H1 (cell line): Measurements from ENCODE around the gene GGTLC2. TPM values are rescaled to one million over a fixed set of nuclear protein-coding genes. Genes with fewer than 3 reads are reported as not detected.

ENCODE experiments used
- CTCF ChIA-PET: fragments of 300-600 bp; sonication (Branson Sonifier 250); formaldehyde crosslinking; loops from one replicate; lab custom pipeline; 2021; ENCODE audit not compliant: partially characterized antibody; lab: Charles Lee
- POLR2A ChIA-PET: fragments of 300-600 bp; sonication (Branson Sonifier 250); formaldehyde crosslinking; loops from one replicate; lab custom pipeline; 2021; ENCODE audit warnings: inconsistent platforms; ENCODE audit not compliant: partially characterized antibody; lab: Charles Lee
- DNase-seq, 2 experiments: peaks; one replicate each; pipeline versions ENCODE4 v3.0.0 to v3.0.0-alpha.2; 2010 to 2022; ENCODE audit warnings: low spot score in 2 of 2, low read depth in 1 of 2, mixed read lengths in 1 of 2
- FAIRE-seq: peaks from 2 replicates; lab custom pipeline; 2011; peaks lifted over from hg19 to GRCh38; lab: Jason Lieb, UNC
- H2AFZ ChIP-seq: 2 replicates; pipeline ENCODE4 v1.8.1; 2012; ENCODE audit warnings: low read length, inconsistent platforms
- H2AK5ac ChIP-seq: 2 replicates; pipeline ENCODE4 v1.6.1; 2013; ENCODE audit warnings: low read depth, low read length
- H2BK120ac ChIP-seq: replicated peaks from 2 replicates; pipeline ENCODE3; 2013; ENCODE audit warnings: low read depth, low read length, inconsistent platforms
- H2BK12ac ChIP-seq: 2 replicates; pipeline ENCODE4 v1.6.1; 2013; ENCODE audit warnings: low read depth, low read length
- H2BK15ac ChIP-seq: 2 replicates; pipeline ENCODE4 v1.6.1; 2013; ENCODE audit warnings: low read length
- H2BK20ac ChIP-seq: 2 replicates; pipeline ENCODE4 v1.6.1; 2013; ENCODE audit warnings: low read length
- H2BK5ac ChIP-seq: 2 replicates; pipeline ENCODE4 v1.6.1; 2013; ENCODE audit warnings: low read depth, low read length
- H3K14ac ChIP-seq: 2 replicates; pipeline ENCODE4 v1.6.1; 2013; ENCODE audit warnings: inconsistent platforms; ENCODE audit not compliant: insufficient read length
- H3K18ac ChIP-seq: 2 replicates; pipeline ENCODE4 v1.6.1; 2013; ENCODE audit warnings: low read length; ENCODE audit errors: extremely low read depth
- H3K23ac ChIP-seq: 2 replicates; pipeline ENCODE4 v1.6.1; 2013; ENCODE audit warnings: inconsistent platforms; ENCODE audit not compliant: insufficient read length
- H3K23me2 ChIP-seq: 2 replicates; pipeline ENCODE4 v1.6.1; 2013; ENCODE audit warnings: low read depth, low read length
- H3K27ac ChIP-seq: 2 replicates; pipeline ENCODE4 v1.6.1; 2011; ENCODE audit warnings: low read depth, low read length, inconsistent platforms
- H3K27me3 ChIP-seq, 4 experiments: replicated peaks in 1 of 4; 1 replicate in 1 of 4; 2 replicates in 3 of 4; pipeline versions ENCODE4 v1.6.1 to v1.8.1; 2011 to 2013; ENCODE audit warnings: low read length in 3 of 4, mild to moderate bottlenecking in 3 of 4, inconsistent platforms in 2 of 4, mixed read lengths in 2 of 4, moderate library complexity in 1 of 4; ENCODE audit not compliant: control insufficient read depth in 3 of 4, insufficient read depth in 3 of 4; ENCODE audit errors: extremely low read depth in 1 of 4
- H3K36me3 ChIP-seq, 4 experiments: 2 replicates each; pipeline versions ENCODE4 v1.6.1 to v1.8.1; 2011 to 2013; ENCODE audit warnings: mild to moderate bottlenecking in 4 of 4, low read length in 3 of 4, moderate library complexity in 2 of 4, control low read depth in 1 of 4, inconsistent platforms in 1 of 4; ENCODE audit not compliant: insufficient read depth in 4 of 4, control insufficient read depth in 2 of 4
- H3K4ac ChIP-seq: replicated peaks from 2 replicates; pipeline ENCODE3; 2013; ENCODE audit warnings: low read length, low read depth, mixed read lengths, inconsistent platforms; ENCODE audit not compliant: insufficient read length
- H3K4me1 ChIP-seq, 4 experiments: replicated peaks in 1 of 4; 1 replicate in 1 of 4; 2 replicates in 3 of 4; pipeline versions ENCODE4 v1.6.1 to v1.8.1; 2011 to 2013; ENCODE audit warnings: low read length in 3 of 4, inconsistent platforms in 2 of 4, mixed read lengths in 1 of 4; ENCODE audit not compliant: insufficient read depth in 4 of 4, control insufficient read depth in 3 of 4
- H3K4me2 ChIP-seq, 2 experiments: 2 replicates each; pipeline versions ENCODE4 v1.6.1 to v1.8.1; 2011 to 2013; ENCODE audit warnings: low read depth in 2 of 2, low read length in 2 of 2, control low read depth in 1 of 2, inconsistent platforms in 1 of 2, mild to moderate bottlenecking in 1 of 2; ENCODE audit not compliant: insufficient read depth in 1 of 2
- H3K4me3 ChIP-seq, 4 experiments: fragments of 200-600, 300-600 bp in 1 of 4; sonication (generic), shearing (Covaris generic), sonication (Bioruptor Twin) in 1 of 4; 2 replicates each; pipeline versions ENCODE4 v1.5.1 to v1.8.1; 2011 to 2016; ENCODE audit warnings: low read length in 4 of 4, low read depth in 3 of 4, control low read depth in 2 of 4, inconsistent platforms in 2 of 4, mild to moderate bottlenecking in 2 of 4, mixed read lengths in 1 of 4, moderate library complexity in 1 of 4; ENCODE audit not compliant: insufficient read depth in 2 of 4; ENCODE audit errors: extremely low read depth in 1 of 4
- H3K56ac ChIP-seq: replicated peaks from 2 replicates; pipeline ENCODE3; 2013; ENCODE audit warnings: low read depth, mild to moderate bottlenecking, mixed read lengths, low read length, inconsistent platforms; ENCODE audit not compliant: insufficient read length
- H3K79me1 ChIP-seq: 2 replicates; pipeline ENCODE4 v1.6.1; 2013; ENCODE audit warnings: low read depth, low read length, control low read depth
- H3K79me2 ChIP-seq, 2 experiments: 2 replicates each; pipeline versions ENCODE4 v1.6.1 to v1.8.1; 2012 to 2013; ENCODE audit warnings: low read length in 2 of 2, mild to moderate bottlenecking in 2 of 2, inconsistent platforms in 1 of 2; ENCODE audit not compliant: insufficient read depth in 2 of 2, control insufficient read depth in 1 of 2
- H3K9ac ChIP-seq, 4 experiments: replicated peaks in 1 of 4; 1 replicate in 1 of 4; 2 replicates in 3 of 4; pipeline versions ENCODE4 v1.6.1 to v1.8.1; 2011 to 2013; ENCODE audit warnings: low read depth in 3 of 4, low read length in 3 of 4, control low read depth in 2 of 4, mild to moderate bottlenecking in 2 of 4, moderate library complexity in 2 of 4, inconsistent platforms in 1 of 4; ENCODE audit errors: extremely low read depth in 1 of 4
- H3K9me3 ChIP-seq, 2 experiments: 2 replicates each; pipeline versions ENCODE4 v1.6.1 to v1.8.1; 2012 to 2013; ENCODE audit warnings: mild to moderate bottlenecking in 2 of 2, moderate library complexity in 2 of 2, control low read depth in 1 of 2, inconsistent platforms in 1 of 2, low read depth in 1 of 2, low read length in 1 of 2, mixed read lengths in 1 of 2; ENCODE audit not compliant: insufficient read depth in 2 of 2
- H4K20me1 ChIP-seq, 2 experiments: replicated peaks in 1 of 2; 2 replicates each; pipeline versions ENCODE3 to v1.8.1; 2011 to 2013; ENCODE audit warnings: inconsistent platforms in 2 of 2, low read length in 2 of 2, mild to moderate bottlenecking in 1 of 2; ENCODE audit not compliant: insufficient read depth in 2 of 2, control insufficient read depth in 1 of 2
- H4K5ac ChIP-seq: 2 replicates; pipeline ENCODE4 v1.6.1; 2013; ENCODE audit warnings: low read length, low read depth, mixed read lengths, inconsistent platforms; ENCODE audit not compliant: insufficient read length
- H4K8ac ChIP-seq: 2 replicates; pipeline ENCODE4 v1.8.0; 2013; ENCODE audit warnings: mild to moderate bottlenecking, moderate library complexity, low read length, inconsistent platforms; ENCODE audit not compliant: insufficient read depth; ENCODE audit errors: extremely low read depth
- H4K91ac ChIP-seq: replicated peaks from 2 replicates; pipeline ENCODE3; 2013; ENCODE audit warnings: low read length, mixed read lengths, inconsistent platforms; ENCODE audit not compliant: insufficient read length
- ASH2L ChIP-seq: fragments of 200-600, 300-600 bp; sonication (generic); IDR thresholded peaks from one replicate; pipeline ENCODE4 v1.7.1; 2017; ENCODE audit warnings: low read length
- CBX5 ChIP-seq: fragments of 300-800, 300-1000 bp; sonication (generic); IDR thresholded peaks from 2 replicates; pipeline ENCODE4 v1.7.1; 2016; ENCODE audit warnings: antibody characterized with exemption, low read length, low read depth
- CEBPB ChIP-seq: IDR thresholded peaks from 2 replicates; pipeline ENCODE4 v1.6.1; 2012; ENCODE audit warnings: low read depth, low read length
- CHD2 ChIP-seq: IDR thresholded peaks from 2 replicates; pipeline ENCODE4 v1.6.1; 2012; ENCODE audit warnings: low read length, improper control_type of control experiment
- CREB1 ChIP-seq: IDR thresholded peaks from 2 replicates; pipeline ENCODE4 v1.6.1; 2012; ENCODE audit warnings: inconsistent platforms
- HDAC6 ChIP-seq: IDR thresholded peaks from one replicate; pipeline ENCODE4 v1.7.1; 2012; ENCODE audit warnings: low read depth, mild to moderate bottlenecking, inconsistent platforms, low read length, moderate library complexity
- KDM4A ChIP-seq: IDR thresholded peaks from one replicate; pipeline ENCODE4 v1.7.1; 2012; ENCODE audit warnings: low read depth, mild to moderate bottlenecking, moderate library complexity, low read length, inconsistent platforms; ENCODE audit not compliant: severe bottlenecking
- MAX ChIP-seq: IDR thresholded peaks from 2 replicates; pipeline ENCODE4 v1.6.1; 2012; ENCODE audit warnings: inconsistent platforms
- POLR2A ChIP-seq, 2 experiments: IDR thresholded peaks; 1 replicate in 1 of 2; 2 replicates in 1 of 2; pipeline ENCODE4 v1.6.1; 2011; ENCODE audit warnings: low read depth in 2 of 2, low read length in 2 of 2, mild to moderate bottlenecking in 2 of 2; ENCODE audit errors: control extremely low read depth in 1 of 2
- RAD21 ChIP-seq, 2 experiments: IDR thresholded peaks in 1 of 2; conservative IDR thresholded peaks in 1 of 2; 2 replicates each; pipeline ENCODE4 v1.6.1; 2011; ENCODE audit warnings: low read depth in 2 of 2, low read length in 2 of 2, improper control_type of control experiment in 1 of 2, inconsistent platforms in 1 of 2, mild to moderate bottlenecking in 1 of 2, moderate library complexity in 1 of 2
- RBBP5 ChIP-seq: IDR thresholded peaks from 2 replicates; pipeline ENCODE4 v1.7.1; 2012; ENCODE audit warnings: low read depth, mild to moderate bottlenecking, inconsistent platforms, low read length, moderate library complexity, borderline replicate concordance
- RFX5 ChIP-seq: IDR thresholded peaks from 2 replicates; pipeline ENCODE4 v1.6.1; 2011; ENCODE audit warnings: low read depth, low read length, improper control_type of control experiment, borderline replicate concordance
- SIX5 ChIP-seq: IDR thresholded peaks from 2 replicates; pipeline ENCODE4 v1.6.1; 2011; ENCODE audit warnings: mild to moderate bottlenecking, low read depth, low read length
- SP4 ChIP-seq: IDR thresholded peaks from 2 replicates; pipeline ENCODE4 v1.6.1; 2012; ENCODE audit warnings: low read length, inconsistent platforms
- USF2 ChIP-seq: IDR thresholded peaks from 2 replicates; pipeline ENCODE4 v1.6.1; 2011; ENCODE audit warnings: low read length, improper control_type of control experiment
- WGBS, 2 experiments: shearing (Covaris generic) in 1 of 2; methylation state at CpG; one replicate each; pipeline versions ENCODE4 v1.1.6 to v1.1.7; 2013 to 2015; ENCODE audit warnings: low lambda C conversion rate in 2 of 2, mixed read lengths in 2 of 2, inconsistent platforms in 1 of 2, low coverage in 1 of 2, missing lambda C conversion rate in 1 of 2; ENCODE audit not compliant: insufficient replicate concordance in 2 of 2, insufficient coverage in 1 of 2, insufficient read length in 1 of 2; ENCODE audit errors: extremely low coverage in 1 of 2, missing lambda C conversion rate in 1 of 2; 5-methylcytosine and 5-hydroxymethylcytosine counted together
- polyA plus RNA-seq, 7 experiments: library from polyadenylated mRNA; depleted of rRNA in 3 of 7; stranded (reverse) in 5 of 7; unstranded in 2 of 7; fragments of >200 nt in 5 of 7; fragments of 200-250 nt in 2 of 7; gene quantifications; 1 replicate in 5 of 7; 2 replicates in 1 of 7; 4 replicates in 1 of 7; pipeline versions ENCODE4 v1.2.1 to v1.2.3, GENCODE V29; 2011 to 2013; ENCODE audit warnings: missing spikeins in 2 of 7, mixed read lengths in 2 of 7
- total RNA-seq: library from RNA; stranded (reverse); fragmentation: NEBNext Ultra II Directional; extraction: Animal tissue kit (Norgen Biotek cat#: 25700); gene quantifications from 2 replicates; pipeline ENCODE4 v1.2.1, GENCODE V29; 2021

The GGTLC2 gene
- total and polyA plus RNA-seq, 2 of the 8 experiments (the other 6 are each of a cell fraction or from before 2014, with no cell fraction given), result not detected

GRCh38 chr22:22696104-22696503, 51.7 kb downstream of the GGTLC2 start:
- Histone ChIP-seq H4K20me1 (no peaks in the 10 kb centered on the region), H2BK120ac (no peak overlapping the region), H3K14ac (no peak overlapping the region), H3K9ac (no peak overlapping the region), H3K79me2 (no peaks in the 10 kb centered on the region), H3K4ac (no peak overlapping the region), H4K5ac (no peak overlapping the region), H3K36me3 (no peaks in the 10 kb centered on the region), H2BK15ac (no peak overlapping the region), H4K91ac (no peak overlapping the region), H2BK5ac (no peak overlapping the region), H2AK5ac (no peak overlapping the region), H2AFZ (no peak overlapping the region), H3K4me1 (no peaks in the 10 kb centered on the region; a peak in 1 of 7 replicates), H2BK12ac (no peak overlapping the region), H3K4me2 (no peak overlapping the region), H3K4me3 (no peak overlapping the region), H3K23me2 (no peaks in the 10 kb centered on the region), H3K27me3 (peaks cover 16 to 42% (median 34%) of the 10 kb centered on the region in 4 experiments; a peak in 5 of 7 replicates), H3K9me3 (peaks cover 10 to 54% of the 10 kb centered on the region in 2 experiments), H2BK20ac (no peak overlapping the region), H3K18ac (no peak overlapping the region), H3K27ac (no peak overlapping the region), H4K8ac (no peak overlapping the region), H3K56ac (no peak overlapping the region), H3K23ac (no peak overlapping the region), H3K79me1 (no peaks in the 10 kb centered on the region)
- FAIRE-seq, result no peak
- 85% methylated on average over 5 of the region's 5 CpGs; no CpG with 5 or more reads in 1 of the 2 experiments for WGBS, 2 experiments
- no peak for DNase-seq
- POLR2A ChIA-PET, result no interaction called here
- CTCF ChIA-PET, result no interaction called here
- no peak for TF ChIP-seq MAX
- no peak for TF ChIP-seq ASH2L
- no peak for TF ChIP-seq CBX5
- no peak for TF ChIP-seq USF2
- TF ChIP-seq SP4, result no peak
- TF ChIP-seq CHD2, result no peak
- no peak for TF ChIP-seq RAD21 (IDR thresholded peaks at IDR 0.05 in 1 of 2, conservative IDR thresholded peaks at IDR 0.05 in 1 of 2; ENCODE audit: low read depth in 2 of 2, low read length in 2 of 2)
- TF ChIP-seq KDM4A, result no peak
- TF ChIP-seq HDAC6, result no peak
- TF ChIP-seq CREB1, result no peak
- no peak for TF ChIP-seq RBBP5
- TF ChIP-seq POLR2A (IDR thresholded peaks at IDR 0.05; ENCODE audit: control extremely low read depth in 1 of 2, low read depth in 2 of 2, low read length in 2 of 2), result no peak
- TF ChIP-seq SIX5, result no peak
- TF ChIP-seq CEBPB, result no peak
- no peak for TF ChIP-seq RFX5
